Common myeloid progenitor, CD34-positive (primary cell): ENCODE data around the gene GON7.
"Not testable (repeated sequence)": the region's sequence is repeated elsewhere in the genome, so short reads cannot be mapped to it uniquely, and the experiment has no call there.

Experiments
- CTCF ChIA-PET: fragments of 350-600 bp; sonication (Branson Sonifier 250); formaldehyde crosslinking; loops from one replicate; lab custom pipeline; 2021; ENCODE audit warnings: antibody characterized with exemption; lab: Charles Lee
- POLR2A ChIA-PET: fragments of 350-600 bp; sonication (Branson Sonifier 250); formaldehyde crosslinking; loops from one replicate; lab custom pipeline; 2021; ENCODE audit warnings: antibody characterized with exemption; lab: Charles Lee
- DNase-seq, 3 donors: peaks; one replicate each; pipeline versions ENCODE4 v3.0.0 to v3.0.0-alpha.2; 2013
- H3K27ac ChIP-seq, 2 experiments: 1 replicate in 1 of 2; 2 replicates in 1 of 2; pipeline ENCODE4 v1.7.0; 2013; ENCODE audit warnings: inconsistent platforms in 2 of 2, low read length in 2 of 2, mild to moderate bottlenecking in 2 of 2, low read depth in 1 of 2, moderate library complexity in 1 of 2; ENCODE audit not compliant: severe bottlenecking in 2 of 2, insufficient read depth in 1 of 2, poor library complexity in 1 of 2
- H3K27me3 ChIP-seq, 5 experiments: replicated peaks in 2 of 5; 1 replicate in 3 of 5; 2 replicates in 2 of 5; pipeline versions ENCODE4 v1.6.1 to v1.7.0; 2013; ENCODE audit warnings: low read length in 4 of 5, mild to moderate bottlenecking in 2 of 5, moderate library complexity in 2 of 5, inconsistent platforms in 1 of 5; ENCODE audit not compliant: insufficient read depth in 5 of 5, control insufficient read depth in 4 of 5
- H3K36me3 ChIP-seq, 4 experiments: 1 replicate in 2 of 4; 2 replicates in 2 of 4; pipeline versions ENCODE4 v1.6.1 to v1.7.0; 2013; ENCODE audit warnings: low read length in 3 of 4, control low read depth in 1 of 4, mild to moderate bottlenecking in 1 of 4; ENCODE audit not compliant: control insufficient read depth in 4 of 4, insufficient read depth in 4 of 4
- H3K4me1 ChIP-seq, 4 experiments: 1 replicate in 3 of 4; 2 replicates in 1 of 4; pipeline versions ENCODE4 v1.6.1 to v1.7.1; 2013; ENCODE audit warnings: low read length in 3 of 4, mild to moderate bottlenecking in 3 of 4, control low read depth in 1 of 4, inconsistent platforms in 1 of 4, moderate library complexity in 1 of 4; ENCODE audit not compliant: control insufficient read depth in 4 of 4, insufficient read depth in 4 of 4; ENCODE audit errors: control extremely low read depth in 1 of 4
- H3K4me3 ChIP-seq, 7 experiments: 1 replicate in 4 of 7; 2 replicates in 3 of 7; pipeline versions ENCODE4 v1.5.1 to v1.7.0; 2013; ENCODE audit warnings: mild to moderate bottlenecking in 7 of 7, low read length in 6 of 7, moderate library complexity in 6 of 7, inconsistent platforms in 2 of 7, low read depth in 2 of 7, control low read depth in 1 of 7; ENCODE audit not compliant: insufficient read depth in 4 of 7, control insufficient read depth in 1 of 7; ENCODE audit errors: extremely low read depth in 1 of 7
- H3K9me3 ChIP-seq, 5 experiments: 1 replicate in 4 of 5; 2 replicates in 1 of 5; pipeline versions ENCODE4 v1.6.1 to v1.7.1; 2013; ENCODE audit warnings: low read length in 4 of 5, mild to moderate bottlenecking in 2 of 5, inconsistent platforms in 1 of 5, low read depth in 1 of 5, moderate library complexity in 1 of 5; ENCODE audit not compliant: control insufficient read depth in 4 of 5, insufficient read depth in 2 of 5; ENCODE audit errors: control extremely low read depth in 1 of 5
- WGBS: methylation state at CpG from one replicate; pipeline ENCODE4 v1.1.5; 2013; ENCODE audit not compliant: insufficient coverage; 5-methylcytosine and 5-hydroxymethylcytosine counted together

Gene GON7

GRCh38 chr14:93170141-93170540, 36.7 kb downstream of the GON7 start:
- H3K9me3 ChIP-seq, H3K4me1 ChIP-seq, H3K27ac ChIP-seq, H3K4me3 ChIP-seq, H3K36me3 ChIP-seq, H3K27me3 ChIP-seq, DNase-seq, POLR2A ChIA-PET: not testable (repeated sequence)
- WGBS: 96% methylated on average over 13 of the region's 20 CpGs
- CTCF ChIA-PET: interaction anchor here (0.8 to 2.1 kb wide), 3 partner anchors 37 to 221 kb away, joined by 3 to 7 read pairs (median 5); no protein-coding TSS in a partner anchor

- not testable (repeated sequence) for H3K4me1 ChIP-seq, H3K27me3 ChIP-seq, H3K9me3 ChIP-seq, H3K27ac ChIP-seq, DNase-seq, H3K36me3 ChIP-seq, H3K4me3 ChIP-seq
- ChIA-PET POLR2A (interaction anchor here (0.6 kb wide), 1 partner anchor 184 kb away, joined by 3 read pairs; no protein-coding TSS in a partner anchor), CTCF (interaction anchor here (0.6 to 2.1 kb wide), 5 partner anchors 37 to 220 kb away, joined by 3 to 7 read pairs (median 3); no protein-coding TSS in a partner anchor)
- WGBS: 100% methylated on average over 1 of the region's 6 CpGs
Measured at GRCh38 chr14:93169619-93170018, 37.2 kb downstream of the GON7 start.

- not testable (repeated sequence) for H3K4me3 ChIP-seq, H3K9me3 ChIP-seq, H3K27me3 ChIP-seq, H3K36me3 ChIP-seq, H3K27ac ChIP-seq, H3K4me1 ChIP-seq, DNase-seq
- WGBS: 100% methylated on average over 7 of the region's 9 CpGs
- ChIA-PET POLR2A (interaction anchor here (0.6 kb wide), 1 partner anchor 37 kb away, joined by 4 read pairs; no protein-coding TSS in a partner anchor), CTCF (interaction anchor here (1.1 to 2.1 kb wide), 3 partner anchors 9 to 214 kb away, joined by 3 to 7 read pairs (median 3); no protein-coding TSS in a partner anchor)
Measured at GRCh38 chr14:93168610-93169009, 38.3 kb downstream of the GON7 start.

- H3K9me3 ChIP-seq, H3K27ac ChIP-seq, H3K27me3 ChIP-seq, POLR2A ChIA-PET, DNase-seq, CTCF ChIA-PET, H3K4me3 ChIP-seq, H3K4me1 ChIP-seq, H3K36me3 ChIP-seq: not testable (repeated sequence)
- 99% methylated on average over 11 of the region's 26 CpGs for WGBS
Measured at GRCh38 chr14:93165271-93166265, 41.3 kb downstream of the GON7 start.

- H3K36me3 ChIP-seq: no peaks in the 10 kb centered on the region
- no CpG with 5 or more reads among the region's 5 CpGs for WGBS
- DNase-seq: no peak
- H3K27ac ChIP-seq: no peak overlapping the region
- ChIA-PET POLR2A (no interaction called here), CTCF (interaction anchor here (1.4 to 1.6 kb wide), 2 partner anchors 15 to 50 kb away, joined by 5 to 7 read pairs; no protein-coding TSS in a partner anchor)
- H3K4me1 ChIP-seq: peaks cover 0 to under 1% (median 0%) of the 10 kb centered on the region in 4 experiments
- no peaks in the 10 kb centered on the region for H3K27me3 ChIP-seq
- no peaks in the 10 kb centered on the region for H3K9me3 ChIP-seq
- H3K4me3 ChIP-seq: no peak overlapping the region
Measured at GRCh38 chr14:93163564-93163963, 43.3 kb downstream of the GON7 start.

- Histone ChIP-seq H3K27ac (no peak overlapping the region), H3K27me3 (no peaks in the 10 kb centered on the region), H3K36me3 (no peaks in the 10 kb centered on the region), H3K9me3 (no peaks in the 10 kb centered on the region), H3K4me1 (no peaks in the 10 kb centered on the region), H3K4me3 (no peak overlapping the region)
- DNase-seq: no peak
- ChIA-PET CTCF (interaction anchor here (1.1 to 1.7 kb wide), 3 partner anchors 11 to 48 kb away, joined by 3 to 4 read pairs (median 4); no protein-coding TSS in a partner anchor), POLR2A (no interaction called here)
- WGBS: 100% methylated on average over 3 of the region's 4 CpGs
Measured at GRCh38 chr14:93161411-93161940, 45.4 kb downstream of the GON7 start.
